Measurements from ENCODE around the gene ARHGEF19. TPM values are rescaled to one million over a fixed set of nuclear protein-coding genes. Genes with fewer than 3 reads are reported as not detected.

ARHGEF19 gene
- total and polyA plus RNA-seq, 9 of the 15 experiments (the other 6 are each of a cell fraction or from before 2014, with no cell fraction given): 0.73 to 21.0 (median 5.2) TPM

DNA sequence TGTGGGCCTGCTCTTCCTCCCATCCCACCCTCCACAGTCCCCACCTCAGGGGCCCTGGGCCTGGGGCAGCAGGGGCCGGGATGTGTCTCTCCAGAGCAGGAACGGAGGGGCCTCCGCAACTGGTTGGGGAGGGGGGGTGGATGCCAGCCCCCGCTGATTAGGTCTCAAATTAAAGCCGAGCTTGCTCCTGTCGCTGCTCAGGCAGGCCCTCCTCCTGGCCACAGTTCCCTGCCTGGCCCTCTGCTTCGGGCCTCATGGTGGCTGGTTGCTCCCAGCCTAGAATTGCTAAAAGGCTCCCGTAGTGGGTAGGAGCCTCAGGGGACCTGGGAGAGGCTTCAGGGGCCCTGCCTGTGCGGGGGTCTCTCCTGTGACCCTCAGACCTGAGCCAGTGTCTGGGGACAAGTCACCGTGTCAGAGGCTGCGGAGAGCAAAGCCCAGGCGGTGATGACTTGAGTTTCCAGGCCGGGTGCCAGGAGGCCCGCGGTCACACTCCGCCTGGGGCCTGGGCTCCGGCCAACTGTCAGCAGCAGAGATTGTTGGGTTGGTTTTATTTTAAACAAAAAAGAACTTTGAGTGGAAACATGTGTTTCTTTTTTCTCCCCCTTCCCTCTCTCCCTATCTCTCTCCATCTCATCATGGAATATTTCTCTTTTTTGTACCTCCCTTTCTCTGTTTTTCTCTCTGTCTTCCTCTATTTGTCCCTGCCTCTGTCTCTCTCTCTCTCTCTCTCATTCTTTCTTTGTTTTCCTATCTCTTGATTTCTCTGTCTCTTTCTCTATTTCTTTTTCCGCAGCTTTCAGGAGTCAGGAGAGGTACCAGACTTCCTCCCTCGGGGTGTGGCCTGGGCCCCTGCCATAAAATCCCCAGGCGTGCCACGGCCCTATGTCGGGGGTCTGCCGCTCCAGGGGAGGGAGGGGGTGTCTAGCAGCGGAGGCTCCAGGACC is 36.6 kb downstream of the ARHGEF19 start (continued):
- TF ChIP-seq HDAC8 (tag; IDR thresholded peaks at IDR 0.05) (no peak), JUND (IDR thresholded peaks at IDR 0.05; ENCODE audit: borderline replicate concordance, low read depth, low read length) (no peak; the same call in 1 of the 2 replicates), JUND (tag; IDR thresholded peaks at IDR 0.05; ENCODE audit: borderline replicate concordance, low read depth, low read length) (peak; percentile 50; the same call in 1 of the 3 replicates), RBM25 (IDR thresholded peaks at IDR 0.05; ENCODE audit: low read depth, low read length, severe bottlenecking) (no peak), L3MBTL2 (IDR thresholded peaks at IDR 0.05) (peak; percentile 72), BRD9 (IDR thresholded peaks at IDR 0.05; ENCODE audit: low read depth, partially characterized antibody) (peak; percentile 52), ZBTB9 (CRISPR knock-in tag; IDR thresholded peaks at IDR 0.05) (no peak), NFRKB (IDR thresholded peaks at IDR 0.05; ENCODE audit: low read depth) (peak; percentile 49; the same call in 1 of the 2 replicates), CBX3 (IDR thresholded peaks at IDR 0.05; ENCODE audit: borderline replicate concordance in 1 of 2, low read length in 2 of 2) (peak in 1 of 2 experiments; percentile 51; a peak in 1 of 3 replicates), IRF1 (CRISPR knock-in tag; IDR thresholded peaks at IDR 0.05; ENCODE audit: borderline replicate concordance) (no peak), ZBTB12 (CRISPR knock-in tag; IDR thresholded peaks at IDR 0.05) (no peak), FOXA3 (CRISPR knock-in tag; conservative IDR thresholded peaks at IDR 0.05 in 1 of 2, IDR thresholded peaks at IDR 0.05 in 1 of 2) (no peak), RFX7 (CRISPR knock-in tag; IDR thresholded peaks at IDR 0.05) (no peak), ZNF124 (CRISPR knock-in tag; IDR thresholded peaks at IDR 0.05) (no peak), TSHZ1 (CRISPR knock-in tag; IDR thresholded peaks at IDR 0.05) (no peak), FOSL1 (tag; conservative IDR thresholded peaks at IDR 0.05) (peak; percentile 43; the same call in 1 of the 2 replicates)
- TF ChIP-seq, protein P1, sequence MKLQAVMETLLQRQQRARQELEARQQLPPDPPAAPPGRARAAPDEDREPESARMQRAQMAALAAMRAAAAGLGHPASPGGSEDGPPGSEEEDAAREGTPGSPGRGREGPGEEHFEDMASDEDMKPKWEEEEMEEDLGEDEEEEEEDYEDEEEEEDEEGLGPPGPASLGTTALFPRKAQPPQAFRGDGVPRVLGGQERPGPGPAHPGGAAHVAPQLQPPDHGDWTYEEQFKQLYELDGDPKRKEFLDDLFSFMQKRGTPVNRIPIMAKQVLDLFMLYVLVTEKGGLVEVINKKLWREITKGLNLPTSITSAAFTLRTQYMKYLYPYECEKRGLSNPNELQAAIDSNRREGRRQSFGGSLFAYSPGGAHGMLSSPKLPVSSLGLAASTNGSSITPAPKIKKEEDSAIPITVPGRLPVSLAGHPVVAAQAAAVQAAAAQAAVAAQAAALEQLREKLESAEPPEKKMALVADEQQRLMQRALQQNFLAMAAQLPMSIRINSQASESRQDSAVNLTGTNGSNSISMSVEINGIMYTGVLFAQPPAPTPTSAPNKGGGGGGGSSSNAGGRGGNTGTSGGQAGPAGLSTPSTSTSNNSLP (IDR thresholded peaks at IDR 0.05; ENCODE audit: borderline replicate concordance, low read depth, low read length): no peak

All from K562 (cell line).